H1 (cell line): ENCODE data around the gene ZNFX1. TPM values are rescaled to one million over a fixed set of nuclear protein-coding genes. Genes with fewer than 3 reads are reported as not detected.

Experiments
- ASH2L ChIP-seq: fragments of 200-600, 300-600 bp; sonication (generic); IDR thresholded peaks from one replicate; pipeline ENCODE4 v1.7.1; 2017; ENCODE audit warnings: low read length
- CHD7 ChIP-seq: fragments of 300-600 bp; sonication (generic); IDR thresholded peaks from 2 replicates; pipeline ENCODE4 v1.7.1; 2012; ENCODE audit warnings: low read length, moderate library complexity, mild to moderate bottlenecking, inconsistent platforms; ENCODE audit not compliant: insufficient replicate concordance
- JUND ChIP-seq: IDR thresholded peaks from 2 replicates; pipeline ENCODE4 v1.6.1; 2011; ENCODE audit warnings: mild to moderate bottlenecking, improper control_type of control experiment, low read length
- NRF1 ChIP-seq: IDR thresholded peaks from 2 replicates; pipeline ENCODE4 v1.6.1; 2011; ENCODE audit warnings: mild to moderate bottlenecking, low read depth, low read length, improper control_type of control experiment
- POLR2A ChIP-seq, 2 experiments: IDR thresholded peaks; 1 replicate in 1 of 2; 2 replicates in 1 of 2; pipeline ENCODE4 v1.6.1; 2011; ENCODE audit warnings: low read depth in 2 of 2, low read length in 2 of 2, mild to moderate bottlenecking in 2 of 2; ENCODE audit errors: control extremely low read depth in 1 of 2
- POLR2AphosphoS5 ChIP-seq: IDR thresholded peaks from 2 replicates; pipeline ENCODE4 v1.6.1; 2011; ENCODE audit warnings: low read depth, low read length
- RFX5 ChIP-seq: IDR thresholded peaks from 2 replicates; pipeline ENCODE4 v1.6.1; 2011; ENCODE audit warnings: low read depth, low read length, improper control_type of control experiment, borderline replicate concordance
- SIRT6 ChIP-seq: IDR thresholded peaks from one replicate; pipeline ENCODE4 v1.7.1; 2012; ENCODE audit warnings: low read length, inconsistent platforms
- TCF12 ChIP-seq: IDR thresholded peaks from 2 replicates; pipeline ENCODE4 v1.6.1; 2011; ENCODE audit warnings: low read depth, mild to moderate bottlenecking, low read length
- TEAD4 ChIP-seq: IDR thresholded peaks from 2 replicates; pipeline ENCODE4 v1.6.1; 2012; ENCODE audit warnings: low read depth, low read length, inconsistent platforms, mixed read lengths
- polyA plus RNA-seq, 7 experiments: library from polyadenylated mRNA; depleted of rRNA in 3 of 7; stranded (reverse) in 5 of 7; unstranded in 2 of 7; fragments of >200 nt in 5 of 7; fragments of 200-250 nt in 2 of 7; gene quantifications; 1 replicate in 5 of 7; 2 replicates in 1 of 7; 4 replicates in 1 of 7; pipeline versions ENCODE4 v1.2.1 to v1.2.3, GENCODE V29; 2011 to 2013; ENCODE audit warnings: missing spikeins in 2 of 7, mixed read lengths in 2 of 7
- total RNA-seq: library from RNA; stranded (reverse); fragmentation: NEBNext Ultra II Directional; extraction: Animal tissue kit (Norgen Biotek cat#: 25700); gene quantifications from 2 replicates; pipeline ENCODE4 v1.2.1, GENCODE V29; 2021
- TF ChIP-seq, protein P1 (sequence below): IDR thresholded peaks from 2 replicates; pipeline ENCODE4 v1.6.1; 2012; ENCODE audit warnings: inconsistent platforms

Gene ZNFX1
- total and polyA plus RNA-seq, 2 of the 8 experiments (the other 6 are each of a cell fraction or from before 2014, with no cell fraction given) = 3.1 to 11.3 TPM

DNA sequence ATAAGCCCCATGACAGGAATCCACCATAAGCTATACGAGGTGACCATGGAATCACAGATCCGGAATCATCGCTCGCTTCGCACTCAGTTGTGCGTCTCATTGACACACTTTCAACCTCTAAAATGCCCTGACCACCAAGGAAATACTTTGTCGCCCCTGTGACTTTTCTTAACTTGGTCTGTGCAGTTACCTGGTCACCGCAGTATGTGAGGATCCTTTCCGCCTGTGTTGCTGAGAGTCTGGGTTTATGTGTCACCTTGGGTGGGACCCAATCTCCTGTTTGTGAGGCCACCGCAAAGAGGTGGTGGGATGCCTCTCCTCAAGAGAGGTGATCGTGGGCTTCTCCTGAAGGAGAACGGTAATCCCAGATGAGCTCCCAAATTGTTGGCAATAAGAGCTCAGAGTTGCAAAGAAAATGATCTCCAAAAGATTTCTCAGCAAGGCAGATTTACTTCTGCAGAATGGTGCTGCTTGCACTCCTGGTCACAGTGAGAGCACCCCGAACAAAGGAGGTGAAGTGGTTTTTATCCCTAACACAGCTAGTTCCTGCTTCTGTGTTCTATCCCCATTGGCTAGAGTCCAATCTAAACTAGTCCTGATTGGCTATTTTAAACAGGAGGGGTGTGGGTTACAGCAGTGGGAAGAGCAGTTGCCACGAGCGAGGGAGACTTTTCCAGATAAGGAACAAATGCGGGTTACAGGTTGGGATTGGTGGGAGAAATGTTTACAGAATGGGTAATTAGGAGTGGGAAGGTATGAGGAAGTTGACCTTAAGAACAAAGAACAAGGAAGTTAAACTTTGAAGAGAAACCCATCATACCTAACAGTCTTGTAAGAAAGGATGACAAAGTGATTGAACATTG lies 9.1 kb upstream of the ZNFX1 start (continued):
- no peak for TF ChIP-seq CHD7
- peak in 1 of 2 experiments; percentile 36; a peak in 1 of 3 replicates for TF ChIP-seq POLR2A (IDR thresholded peaks at IDR 0.05; ENCODE audit: control extremely low read depth in 1 of 2, low read depth in 2 of 2, low read length in 2 of 2)
- no peak for TF ChIP-seq SIRT6
- no peak for TF ChIP-seq RFX5
- TF ChIP-seq TEAD4 = no peak
- no peak for TF ChIP-seq TCF12
- TF ChIP-seq ASH2L = no peak
- TF ChIP-seq JUND = no peak
- TF ChIP-seq, protein P1, sequence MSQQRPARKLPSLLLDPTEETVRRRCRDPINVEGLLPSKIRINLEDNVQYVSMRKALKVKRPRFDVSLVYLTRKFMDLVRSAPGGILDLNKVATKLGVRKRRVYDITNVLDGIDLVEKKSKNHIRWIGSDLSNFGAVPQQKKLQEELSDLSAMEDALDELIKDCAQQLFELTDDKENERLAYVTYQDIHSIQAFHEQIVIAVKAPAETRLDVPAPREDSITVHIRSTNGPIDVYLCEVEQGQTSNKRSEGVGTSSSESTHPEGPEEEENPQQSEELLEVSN = no peak
- TF ChIP-seq NRF1 = no peak
- peak; percentile 79 for TF ChIP-seq POLR2AphosphoS5
